SKM-1 (cell line): Measurements from ENCODE around the gene PLEKHA1.

ENCODE experiments used
- DNase-seq: peaks from one replicate; lab custom pipeline; 2025; ENCODE audit not compliant: unreplicated experiment; lab: John Stamatoyannopoulos, UW

Gene PLEKHA1

GRCh38 chr10:122374237-122374858 is at the start of gene PLEKHA1:
Gene PLEKHA1, plus strand, starts transcription at chr10:122374708. Its CDS starts 18,493 bp downstream, at chr10:122393201.
- DNase-seq, result peak; percentile 79

GRCh38 chr10:122325235-122325634 is 49.3 kb upstream of the PLEKHA1 start:
- DNase-seq, result no peak

GRCh38 chr10:122326385-122326784 is 48.1 kb upstream of the PLEKHA1 start:
- no peak for DNase-seq

GRCh38 chr10:122326806-122327205 is 47.7 kb upstream of the PLEKHA1 start:
- DNase-seq, result no peak

- DNase-seq, result no peak
Observed at GRCh38 chr10:122327237-122328206, 47.0 kb upstream of the PLEKHA1 start.

GRCh38 chr10:122328676-122329075 is 45.8 kb upstream of the PLEKHA1 start:
- no peak for DNase-seq

GRCh38 chr10:122329416-122329815 is 45.1 kb upstream of the PLEKHA1 start:
- DNase-seq, result no peak

GRCh38 chr10:122331100-122331499 is 43.4 kb upstream of the PLEKHA1 start:
- DNase-seq, result no peak

- DNase-seq, result no peak
Observed at GRCh38 chr10:122331615-122332446, 42.7 kb upstream of the PLEKHA1 start.

- no peak for DNase-seq
Observed at GRCh38 chr10:122333037-122333436, 41.5 kb upstream of the PLEKHA1 start.

- DNase-seq, result no peak
Observed at GRCh38 chr10:122336332-122336731, 38.2 kb upstream of the PLEKHA1 start.

- DNase-seq, result no peak
Observed at GRCh38 chr10:122336961-122337360, 37.5 kb upstream of the PLEKHA1 start.

- DNase-seq, result no peak
Observed at GRCh38 chr10:122338609-122339441, 35.7 kb upstream of the PLEKHA1 start.

- no peak for DNase-seq
Observed at GRCh38 chr10:122341141-122341810, 33.2 kb upstream of the PLEKHA1 start.

GRCh38 chr10:122342293-122343134 is 32.0 kb upstream of the PLEKHA1 start:
- no peak for DNase-seq

GRCh38 chr10:122343135-122343800 is 31.2 kb upstream of the PLEKHA1 start:
- no peak for DNase-seq

GRCh38 chr10:122343936-122344335 is 30.6 kb upstream of the PLEKHA1 start:
- DNase-seq, result no peak

- DNase-seq, result no peak
Observed at GRCh38 chr10:122344741-122345258, 29.7 kb upstream of the PLEKHA1 start.
